Large intestine (tissue), 3 donors: ENCODE measurements around the gene CTTN. TPM values are rescaled to one million over a fixed set of nuclear protein-coding genes. Genes with fewer than 3 reads are reported as not detected.
A peak's percentile ranks its signal among the peaks of the same experiment; 100 is the strongest.

Experiments
- DNase-seq, 2 donors: peaks; one replicate each; pipeline versions ENCODE4 v3.0.0 to v3.0.0-alpha.2; 2013
- H3K27ac ChIP-seq: one replicate; pipeline ENCODE4 v1.5.1; 2013; ENCODE audit warnings: low read length
- H3K27me3 ChIP-seq: 2 replicates; pipeline ENCODE4 v1.6.1; 2013; ENCODE audit warnings: low read length; ENCODE audit not compliant: control insufficient read depth, insufficient read depth
- H3K36me3 ChIP-seq: 2 replicates; pipeline ENCODE4 v1.6.1; 2013; ENCODE audit warnings: low read length; ENCODE audit not compliant: control insufficient read depth, insufficient read depth
- H3K4me1 ChIP-seq: one replicate; pipeline ENCODE4 v1.6.1; 2013; ENCODE audit warnings: low read length; ENCODE audit not compliant: control insufficient read depth, insufficient read depth
- H3K4me3 ChIP-seq: one replicate; pipeline ENCODE4 v1.5.1; 2013; ENCODE audit warnings: low read length
- H3K9me3 ChIP-seq: one replicate; pipeline ENCODE4 v1.6.1; 2013; ENCODE audit warnings: mild to moderate bottlenecking, low read depth, low read length, moderate library complexity; ENCODE audit not compliant: control insufficient read depth
- WGBS: methylation state at CpG from one replicate; pipeline ENCODE4 v1.1.5; 2013; ENCODE audit warnings: low lambda C conversion rate; ENCODE audit not compliant: insufficient coverage; 5-methylcytosine and 5-hydroxymethylcytosine counted together
- polyA plus RNA-seq: library from polyadenylated mRNA; unstranded; fragments of 120-200 nt; gene quantifications from one replicate; pipeline ENCODE4 v1.2.1, GENCODE V29; 2013

The CTTN gene
- polyA plus RNA-seq, 1 donor: 224 TPM

DNA sequence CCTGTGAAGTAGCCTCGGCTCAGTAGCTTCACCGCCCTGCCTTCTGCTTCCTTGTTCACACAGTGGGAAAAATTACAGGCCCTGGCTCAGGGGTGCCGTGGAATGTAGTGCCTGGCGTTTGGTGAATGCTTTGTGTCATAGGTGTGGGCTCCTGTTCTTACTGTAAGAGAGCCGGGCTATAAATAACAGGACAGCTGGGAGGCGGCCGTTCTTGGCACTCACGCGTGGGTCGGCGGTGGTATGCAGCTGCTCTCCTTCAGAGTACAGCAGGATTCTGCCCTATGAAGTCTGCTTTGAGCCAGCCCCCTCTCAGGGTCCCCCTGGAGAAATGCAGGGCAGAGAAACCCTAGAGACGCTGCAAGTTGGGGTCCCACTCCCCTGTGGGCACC lies 84.2 kb downstream of the CTTN start:
- peaks cover 12% of the 10 kb centered on the region for H3K36me3 ChIP-seq
- H3K27ac ChIP-seq: peak overlapping the region; percentile 45
- WGBS: no CpG with 5 or more reads among the region's 12 CpGs
- H3K4me3 ChIP-seq: no peak overlapping the region
- no peaks in the 10 kb centered on the region for H3K27me3 ChIP-seq
- peaks cover 3% of the 10 kb centered on the region for H3K4me1 ChIP-seq
- DNase-seq: no peak
- H3K9me3 ChIP-seq: no peaks in the 10 kb centered on the region

DNA sequence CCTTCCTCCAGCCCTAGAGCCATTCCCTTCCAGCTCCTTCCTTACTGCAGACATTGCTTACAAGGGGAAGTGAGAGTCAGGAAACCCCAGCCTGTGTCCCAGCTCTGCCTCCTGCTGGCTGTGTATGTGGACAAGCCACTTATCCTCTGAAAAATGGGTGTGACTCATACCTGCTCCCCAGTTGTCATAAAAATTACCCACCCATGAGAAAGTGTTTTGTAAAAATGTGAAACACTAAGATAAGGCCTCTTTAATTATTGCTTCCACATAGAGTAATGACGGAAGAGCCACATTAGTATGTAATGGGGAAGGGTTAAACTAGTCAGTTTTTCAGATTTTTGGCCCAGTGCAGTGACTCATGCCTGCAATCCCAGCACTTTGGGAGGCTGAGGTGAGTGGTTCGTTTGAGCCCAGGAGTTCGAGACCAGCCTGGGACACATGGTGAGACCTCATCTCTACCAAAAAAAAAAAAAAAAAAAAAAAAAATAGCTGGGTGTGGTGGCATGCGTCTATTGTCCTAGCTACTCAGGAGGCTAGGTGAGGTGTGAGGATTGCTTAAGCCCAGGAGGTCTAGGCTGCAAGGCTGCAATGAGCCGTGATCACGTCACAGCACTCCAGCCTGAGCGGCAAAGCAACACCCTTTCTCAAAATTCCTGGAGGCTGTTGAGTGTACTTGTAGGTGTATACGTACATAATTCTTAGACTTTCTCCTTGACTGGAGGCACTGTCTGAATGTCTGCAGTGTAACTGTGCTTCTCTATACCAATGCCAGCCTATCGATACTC lies 84.9 kb downstream of the CTTN start:
- peaks cover 3% of the 10 kb centered on the region for H3K4me1 ChIP-seq
- no peaks in the 10 kb centered on the region for H3K9me3 ChIP-seq
- no peak for DNase-seq
- WGBS: no CpG with 5 or more reads among the region's 9 CpGs
- peaks cover 12% of the 10 kb centered on the region for H3K36me3 ChIP-seq
- H3K27me3 ChIP-seq: no peaks in the 10 kb centered on the region
- H3K4me3 ChIP-seq: no peak overlapping the region
- H3K27ac ChIP-seq: no peak overlapping the region

GRCh38 chr11:70483917-70484316 lies 85.6 kb downstream of the CTTN start:
- no peak for DNase-seq
- Histone ChIP-seq H3K9me3 (no peaks in the 10 kb centered on the region), H3K27ac (no peak overlapping the region), H3K4me3 (no peak overlapping the region), H3K4me1 (peaks cover 3% of the 10 kb centered on the region), H3K27me3 (no peaks in the 10 kb centered on the region), H3K36me3 (peaks cover 15% of the 10 kb centered on the region)
- no CpG with 5 or more reads among the region's 2 CpGs for WGBS

DNA sequence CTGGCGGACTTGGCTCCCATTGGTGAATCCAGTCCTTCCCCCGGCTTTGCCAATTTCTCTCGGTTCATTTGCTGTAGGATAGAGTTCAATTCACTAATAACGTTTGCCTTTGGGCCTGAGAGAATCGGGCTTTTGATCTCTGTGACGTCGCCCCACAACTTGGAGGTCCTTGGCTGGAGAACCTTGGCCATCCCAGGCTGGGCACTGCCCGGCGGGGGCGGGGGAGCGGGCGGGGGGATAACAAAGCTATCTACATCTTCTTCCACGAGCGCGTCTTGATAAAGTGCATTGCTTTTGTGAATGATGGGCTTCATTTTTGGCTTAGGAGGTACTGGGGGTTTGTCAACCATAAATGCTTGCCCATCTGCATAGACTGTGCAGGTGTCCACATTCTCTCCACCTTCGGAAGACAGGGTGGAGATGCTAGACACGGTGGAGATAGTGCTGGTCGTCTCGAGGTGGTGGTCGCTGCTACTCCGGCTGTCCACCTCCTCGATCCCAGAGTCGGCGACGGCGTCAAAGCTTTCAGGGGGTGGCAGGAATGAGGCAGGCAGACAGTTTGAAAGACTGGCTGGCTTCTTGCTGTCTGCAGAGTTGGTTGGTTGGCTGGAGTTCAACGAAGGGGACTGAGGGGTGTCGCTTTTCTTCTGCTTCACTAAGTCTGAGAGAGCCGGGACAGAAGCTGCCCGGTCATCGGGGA lies 87.1 kb downstream of the CTTN start:
- H3K9me3 ChIP-seq: peaks cover 5% of the 10 kb centered on the region
- H3K27me3 ChIP-seq: no peaks in the 10 kb centered on the region
- DNase-seq: no peak
- peaks cover 3% of the 10 kb centered on the region for H3K4me1 ChIP-seq
- peaks cover 15% of the 10 kb centered on the region for H3K36me3 ChIP-seq
- H3K4me3 ChIP-seq: no peak overlapping the region
- no peak overlapping the region for H3K27ac ChIP-seq
- 100% methylated on average over 1 of the region's 31 CpGs for WGBS

- Histone ChIP-seq H3K4me3 (no peak overlapping the region), H3K4me1 (peaks cover 3% of the 10 kb centered on the region), H3K27me3 (no peaks in the 10 kb centered on the region), H3K36me3 (peaks cover 18% of the 10 kb centered on the region), H3K9me3 (peaks cover 6% of the 10 kb centered on the region), H3K27ac (no peak overlapping the region)
- 83% methylated on average over 2 of the region's 22 CpGs for WGBS
- no peak for DNase-seq
Measured at GRCh38 chr11:70486026-70486415, 87.7 kb downstream of the CTTN start.

Other genes with a start within 250 kb of the CTTN start
- gene FADD, start 195.2 kb upstream of the CTTN start, polyA plus RNA-seq: 18.1 TPM
- gene PPFIA1, start 127.8 kb upstream of the CTTN start, polyA plus RNA-seq: 28.7 TPM